GM18517 (cell line): ENCODE measurements around the gene MMRN2.

Source experiments
- ATAC-seq: cut with Tn5 transposase; IDR thresholded peaks from one replicate; pipeline ENCODE4 v1.9.1; 2021; ENCODE audit warnings: mild to moderate bottlenecking, moderate library complexity; ENCODE audit not compliant: unreplicated experiment

Gene MMRN2

GRCh38 chr10:86899670-86900276, 57.6 kb downstream of the MMRN2 start:
- ATAC-seq = no peak

- ATAC-seq = no peak
Measured at GRCh38 chr10:86899132-86899531, 58.3 kb downstream of the MMRN2 start.

- no peak for ATAC-seq
Measured at GRCh38 chr10:86898511-86898910, 58.9 kb downstream of the MMRN2 start.

- no peak for ATAC-seq
Measured at GRCh38 chr10:86889997-86890396, 67.4 kb downstream of the MMRN2 start.

- peak; percentile 98 for ATAC-seq
Measured at GRCh38 chr10:86888585-86889381, 68.6 kb downstream of the MMRN2 start.
